NT2/D1 (cell line): Measurements from ENCODE around the gene METTL24.

Source experiments
- SUZ12 ChIP-seq: IDR thresholded peaks from 2 replicates; pipeline ENCODE4 v1.6.1; 2011; ENCODE audit not compliant: insufficient read length, insufficient read depth; ENCODE audit errors: extremely low read depth
- YY1 ChIP-seq: IDR thresholded peaks from 2 replicates; pipeline ENCODE4 v1.6.1; 2011; ENCODE audit not compliant: insufficient read length, insufficient read depth

- TF ChIP-seq YY1, result no peak
- no peak for TF ChIP-seq SUZ12
Observed at GRCh38 chr6:110195639-110196038, 162.5 kb downstream of the METTL24 start.
